ENCODE data around the gene CALN1.
"Not testable (repeated sequence)": the region's sequence is repeated elsewhere in the genome, so short reads cannot be mapped to it uniquely, and the experiment has no call there.

The CALN1 gene

GRCh38 chr7:71982851-71983250, 429.3 kb downstream of the CALN1 start:
- DNase-seq = no peak
- ATAC-seq = no peak

GRCh38 chr7:71976645-71977044, 435.5 kb downstream of the CALN1 start:
- ATAC-seq = no peak

GRCh38 chr7:71974611-71975010, 437.5 kb downstream of the CALN1 start:
- DNase-seq (no peak), ATAC-seq (no peak)

More at GRCh38 chr7:71976645-71977044, 435.5 kb downstream of the CALN1 start:
- no peak for DNase-seq

- no peak for DNase-seq
- no peak for ATAC-seq
Observed at GRCh38 chr7:71972534-71972933, 439.6 kb downstream of the CALN1 start.

GRCh38 chr7:71970725-71971124, 441.4 kb downstream of the CALN1 start:
- DNase-seq = no peak
- no peak for ATAC-seq

GRCh38 chr7:71962636-71963035, 449.5 kb downstream of the CALN1 start:
- DNase-seq = no peak
- no peak for ATAC-seq

- DNase-seq = no peak
- no peak for ATAC-seq
Observed at GRCh38 chr7:71961283-71961682, 450.9 kb downstream of the CALN1 start.

- ATAC-seq = no peak
- no peak for DNase-seq
Observed at GRCh38 chr7:71942115-71942514, 470.0 kb downstream of the CALN1 start.

GRCh38 chr7:71937840-71938371, 474.2 kb downstream of the CALN1 start:
- no peak for DNase-seq
- ATAC-seq = no peak

- no peak for DNase-seq
- no peak for ATAC-seq
Observed at GRCh38 chr7:71935674-71936073, 476.5 kb downstream of the CALN1 start.

- DNase-seq (no peak), ATAC-seq (no peak)
Observed at GRCh38 chr7:71933426-71933825, 478.7 kb downstream of the CALN1 start.

- no peak for DNase-seq
- no peak for ATAC-seq
Observed at GRCh38 chr7:71925663-71926062, 486.5 kb downstream of the CALN1 start.

- ATAC-seq, DNase-seq: not testable (repeated sequence)
Observed at GRCh38 chr7:71914204-71914603, 497.9 kb downstream of the CALN1 start.

- DNase-seq (no peak), ATAC-seq (no peak)
Observed at GRCh38 chr7:71912476-71912875, 499.7 kb downstream of the CALN1 start.

- DNase-seq = no peak
- ATAC-seq = no peak
Observed at GRCh38 chr7:71911051-71911450, 501.1 kb downstream of the CALN1 start.

- ATAC-seq (no peak), DNase-seq (no peak)
Observed at GRCh38 chr7:71905821-71906220, 506.3 kb downstream of the CALN1 start.

GRCh38 chr7:71904484-71904883, 507.7 kb downstream of the CALN1 start:
- DNase-seq = no peak
- ATAC-seq = no peak

GRCh38 chr7:71900556-71900955, 511.6 kb downstream of the CALN1 start:
- no peak for DNase-seq
- ATAC-seq = peak; percentile 49

- DNase-seq (no peak), ATAC-seq (no peak)
Observed at GRCh38 chr7:71896535-71896934, 515.6 kb downstream of the CALN1 start.

- ATAC-seq = no peak
- DNase-seq = no peak
Observed at GRCh38 chr7:71886046-71886445, 526.1 kb downstream of the CALN1 start.

- ATAC-seq (no peak), DNase-seq (no peak)
Observed at GRCh38 chr7:71885487-71885886, 526.7 kb downstream of the CALN1 start.

GRCh38 chr7:71883415-71883814, 528.7 kb downstream of the CALN1 start:
- DNase-seq (no peak), ATAC-seq (no peak)

- ATAC-seq (no peak), DNase-seq (no peak)
Observed at GRCh38 chr7:71871446-71871845, 540.7 kb downstream of the CALN1 start.

GRCh38 chr7:71870812-71871211, 541.3 kb downstream of the CALN1 start:
- DNase-seq (no peak), ATAC-seq (no peak)

- ATAC-seq (no peak), DNase-seq (no peak)
Observed at GRCh38 chr7:71868797-71869196, 543.3 kb downstream of the CALN1 start.

Data from stimulated activated naive CD8-positive, alpha-beta T cell treated with anti-CD3 and anti-CD28 coated beads, Interleukin-15, Interleukin-2, amounts not matched to agents 100 U/mL and 50 U/mL, for 24 hours (primary cell).